ENCODE data around the gene RSPH10B. TPM values are rescaled to one million over a fixed set of nuclear protein-coding genes. Genes with fewer than 3 reads are reported as not detected.
A peak's percentile ranks its signal among the peaks of the same experiment; 100 is the strongest.
"Not testable (repeated sequence)": the region's sequence is repeated elsewhere in the genome, so short reads cannot be mapped to it uniquely, and the experiment has no call there.

The RSPH10B gene
- total RNA-seq: not detected

GRCh38 chr7:5970347-5970911, at the start of gene RSPH10B:
Gene RSPH10B (minus strand): TSS chr7:5970689. CDS start chr7:5967116, 3,573 bp downstream.
- not testable (repeated sequence) for H3K27me3 ChIP-seq; H3K36me3 ChIP-seq; H3K27ac ChIP-seq; H3K9me3 ChIP-seq; H3K4me1 ChIP-seq; H3K4me3 ChIP-seq; DNase-seq (ENCODE audit: low spot score)

DNA sequence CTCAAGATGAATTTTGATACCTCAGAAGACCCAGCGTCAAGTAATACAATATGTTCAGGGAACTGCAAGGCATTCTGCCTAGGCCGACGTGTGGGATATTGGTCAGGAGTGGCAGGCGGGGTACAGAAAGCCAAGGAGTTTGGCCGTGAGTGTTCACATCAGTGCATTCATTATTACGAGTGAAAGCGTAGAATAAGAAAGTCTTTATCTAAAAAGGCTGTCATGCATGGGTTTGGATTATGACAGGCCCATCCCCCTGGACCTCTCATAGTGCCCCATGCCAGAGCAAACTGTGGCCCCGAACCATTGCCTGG, 46.1 kb upstream of the RSPH10B start:
- H3K36me3 ChIP-seq: peaks cover 68% of the 10 kb centered on the region
- no peak overlapping the region for H3K27ac ChIP-seq
- no peaks in the 10 kb centered on the region for H3K9me3 ChIP-seq
- no peaks in the 10 kb centered on the region for H3K27me3 ChIP-seq
- TF ChIP-seq, protein P1, sequence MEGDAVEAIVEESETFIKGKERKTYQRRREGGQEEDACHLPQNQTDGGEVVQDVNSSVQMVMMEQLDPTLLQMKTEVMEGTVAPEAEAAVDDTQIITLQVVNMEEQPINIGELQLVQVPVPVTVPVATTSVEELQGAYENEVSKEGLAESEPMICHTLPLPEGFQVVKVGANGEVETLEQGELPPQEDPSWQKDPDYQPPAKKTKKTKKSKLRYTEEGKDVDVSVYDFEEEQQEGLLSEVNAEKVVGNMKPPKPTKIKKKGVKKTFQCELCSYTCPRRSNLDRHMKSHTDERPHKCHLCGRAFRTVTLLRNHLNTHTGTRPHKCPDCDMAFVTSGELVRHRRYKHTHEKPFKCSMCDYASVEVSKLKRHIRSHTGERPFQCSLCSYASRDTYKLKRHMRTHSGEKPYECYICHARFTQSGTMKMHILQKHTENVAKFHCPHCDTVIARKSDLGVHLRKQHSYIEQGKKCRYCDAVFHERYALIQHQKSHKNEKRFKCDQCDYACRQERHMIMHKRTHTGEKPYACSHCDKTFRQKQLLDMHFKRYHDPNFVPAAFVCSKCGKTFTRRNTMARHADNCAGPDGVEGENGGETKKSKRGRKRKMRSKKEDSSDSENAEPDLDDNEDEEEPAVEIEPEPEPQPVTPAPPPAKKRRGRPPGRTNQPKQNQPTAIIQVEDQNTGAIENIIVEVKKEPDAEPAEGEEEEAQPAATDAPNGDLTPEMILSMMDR (IDR thresholded peaks at IDR 0.05): no peak
- no peak overlapping the region for H3K4me3 ChIP-seq
- peaks cover 0 to 18% of the 10 kb centered on the region in 2 donors for H3K4me1 ChIP-seq
- no peak for DNase-seq (ENCODE audit: low spot score)

GRCh38 chr7:6015917-6016652, 45.6 kb upstream of the RSPH10B start:
- Histone ChIP-seq H3K4me3 (no peak overlapping the region), H3K9me3 (no peaks in the 10 kb centered on the region), H3K4me1 (peaks cover 0 to 23% of the 10 kb centered on the region in 2 donors), H3K27ac (peak overlapping the region in 1 of 2 donors; percentile 24), H3K36me3 (peaks cover 63% of the 10 kb centered on the region), H3K27me3 (no peaks in the 10 kb centered on the region)
- peak; percentile 68 for DNase-seq (ENCODE audit: low spot score)
- TF ChIP-seq, protein P1 (IDR thresholded peaks at IDR 0.05): no peak

DNA sequence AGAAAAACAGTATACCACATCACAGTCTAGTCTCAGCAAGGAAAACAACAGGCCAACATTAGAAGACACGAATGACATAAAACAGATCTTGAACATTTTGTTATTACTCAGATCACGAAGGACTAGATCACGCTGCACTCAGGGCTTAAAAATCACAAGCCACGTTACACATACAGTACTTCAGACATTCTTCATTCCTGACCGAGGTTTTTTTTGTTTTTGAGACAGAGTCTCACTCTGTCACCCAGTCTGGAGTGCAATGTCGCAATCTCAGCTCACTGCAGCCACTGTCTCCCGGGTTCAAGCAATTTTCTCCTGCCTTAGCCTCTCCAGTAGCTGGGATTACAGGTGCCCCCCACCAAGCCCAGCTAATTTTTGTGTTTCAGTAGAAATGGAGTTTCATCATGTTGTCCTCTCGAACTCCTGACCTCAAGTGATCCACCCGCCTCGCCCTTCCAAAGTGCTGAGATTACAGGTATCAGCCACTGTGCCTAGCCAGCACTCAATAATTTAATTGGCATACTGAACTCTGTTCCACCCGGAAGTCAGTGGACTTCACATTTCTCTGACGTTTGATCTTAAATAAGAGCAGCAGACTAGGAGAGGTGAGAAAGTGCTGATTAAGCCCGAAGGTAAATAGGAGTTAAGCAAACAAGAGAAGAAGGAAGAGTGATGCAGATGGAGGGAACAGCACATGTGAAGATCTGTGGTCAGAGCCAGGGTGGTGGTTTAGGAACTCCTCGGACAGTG, 42.0 kb upstream of the RSPH10B start:
- H3K27ac ChIP-seq: no peak overlapping the region
- no peak for DNase-seq (ENCODE audit: low spot score)
- H3K4me3 ChIP-seq: no peak overlapping the region
- no peaks in the 10 kb centered on the region for H3K9me3 ChIP-seq
- no peaks in the 10 kb centered on the region for H3K27me3 ChIP-seq
- peaks cover 0 to 46% of the 10 kb centered on the region in 2 donors for H3K4me1 ChIP-seq
- TF ChIP-seq, protein P1 (IDR thresholded peaks at IDR 0.05): no peak
- H3K36me3 ChIP-seq: peaks cover 27% of the 10 kb centered on the region

- H3K27ac ChIP-seq: no peak overlapping the region
- TF ChIP-seq, protein P1 (IDR thresholded peaks at IDR 0.05): no peak
- DNase-seq (ENCODE audit: low spot score): no peak
- H3K27me3 ChIP-seq: no peaks in the 10 kb centered on the region
- H3K4me1 ChIP-seq: peaks cover 0 to 46% of the 10 kb centered on the region in 2 donors
- H3K4me3 ChIP-seq: no peak overlapping the region
- peaks cover 17% of the 10 kb centered on the region for H3K36me3 ChIP-seq
- no peaks in the 10 kb centered on the region for H3K9me3 ChIP-seq
These were observed 41.1 kb upstream of the RSPH10B start for GRCh38 chr7:6011541-6011940.

DNA sequence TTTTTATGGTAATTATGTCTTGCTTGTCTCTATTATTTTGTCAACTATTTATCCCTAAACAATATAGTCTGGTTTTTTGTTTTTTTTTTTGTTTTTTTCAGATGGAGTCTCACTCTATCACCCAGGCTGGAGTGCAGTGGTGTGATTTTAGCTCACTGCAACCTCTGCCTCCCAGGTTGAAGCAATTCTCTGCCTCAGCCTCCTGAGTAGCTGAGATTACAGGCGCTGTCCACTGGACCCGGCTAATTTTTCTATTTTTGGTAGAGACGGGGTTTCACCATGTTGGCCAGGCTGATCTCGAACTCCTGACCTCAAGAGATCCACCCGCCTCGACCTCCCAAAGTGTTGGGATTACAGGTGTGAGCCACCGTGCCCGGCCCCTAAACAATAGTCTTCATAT, 39.9 kb upstream of the RSPH10B start:
- H3K27ac ChIP-seq; DNase-seq (ENCODE audit: low spot score); H3K27me3 ChIP-seq; H3K4me3 ChIP-seq; H3K9me3 ChIP-seq; H3K36me3 ChIP-seq: not testable (repeated sequence)
- peaks cover 0 to 37% of the 10 kb centered on the region in 2 donors for H3K4me1 ChIP-seq

Measured in right atrium auricular region (tissue), 2 donors.